OCI-LY7 (cell line): Measurements from ENCODE around the gene FAM72B. TPM values are rescaled to one million over a fixed set of nuclear protein-coding genes. Genes with fewer than 3 reads are reported as not detected.
"Not testable (repeated sequence)": the region's sequence is repeated elsewhere in the genome, so short reads cannot be mapped to it uniquely, and the experiment has no call there.

Source experiments
- BruUV-seq: library from RNA; stranded (reverse); fragments of 400-500 nt; replicated peaks from 2 replicates; lab custom pipeline; 2021; lab: Mats Ljungman, UMichigan
- CTCF ChIA-PET: fragments of 300-600 bp; sonication (Branson Sonifier 250); formaldehyde crosslinking; loops from one replicate; lab custom pipeline; 2022; ENCODE audit warnings: antibody characterized with exemption; ENCODE audit not compliant: unreplicated experiment; lab: Charles Lee
- POLR2A ChIA-PET: fragments of 300-600 bp; sonication (Branson Sonifier 250); formaldehyde crosslinking; loops from one replicate; lab custom pipeline; 2022; ENCODE audit warnings: antibody characterized with exemption; lab: Charles Lee
- DNase-seq: peaks from one replicate; pipeline ENCODE4 v3.0.0-alpha.2; 2015; ENCODE audit warnings: low spot score
- H2AFZ ChIP-seq: fragments of 200-600 bp; sonication (generic), shearing (Covaris generic); 2 replicates; pipeline ENCODE4 v1.6.1; 2014; ENCODE audit warnings: mild to moderate bottlenecking, antibody characterized with exemption, low read length, moderate library complexity
- H3K27ac ChIP-seq: fragments of 200-600 bp; sonication (generic); 2 replicates; pipeline ENCODE4 v1.5.1; 2014; ENCODE audit warnings: mixed run types, low read depth, mild to moderate bottlenecking, moderate library complexity, low read length, inconsistent platforms; ENCODE audit not compliant: poor library complexity, severe bottlenecking
- H3K36me3 ChIP-seq: fragments of 200-600 bp; sonication (generic); 2 replicates; pipeline ENCODE4 v1.6.1; 2014; ENCODE audit warnings: mild to moderate bottlenecking, antibody characterized with exemption, low read length, moderate library complexity, mixed read lengths; ENCODE audit not compliant: insufficient read depth
- H3K4me1 ChIP-seq: fragments of 200-600 bp; sonication (generic); 2 replicates; pipeline ENCODE4 v1.5.1; 2014; ENCODE audit warnings: mild to moderate bottlenecking, low read length; ENCODE audit not compliant: insufficient read depth, poor library complexity, severe bottlenecking
- H3K4me2 ChIP-seq: fragments of 200-600 bp; sonication (generic); 2 replicates; pipeline ENCODE4 v1.6.1; 2014; ENCODE audit warnings: mild to moderate bottlenecking, low read length
- H3K4me3 ChIP-seq: fragments of 200-600 bp; sonication (generic); 2 replicates; pipeline ENCODE4 v1.5.1; 2014; ENCODE audit warnings: mild to moderate bottlenecking, low read depth, low read length; ENCODE audit not compliant: poor library complexity, severe bottlenecking
- H3K79me2 ChIP-seq: fragments of 200-600 bp; sonication (generic); 2 replicates; pipeline ENCODE4 v1.6.1; 2016; ENCODE audit warnings: low read depth, mild to moderate bottlenecking, low read length, moderate library complexity, mixed read lengths; ENCODE audit not compliant: insufficient read depth
- H3K9me2 ChIP-seq: fragments of 200-600 bp; sonication (generic); 2 replicates; pipeline ENCODE4 v1.6.1; 2016; ENCODE audit warnings: mild to moderate bottlenecking, low read length, mixed read lengths; ENCODE audit not compliant: insufficient read depth
- H3K9me3 ChIP-seq: fragments of 200-600 bp; sonication (generic); 2 replicates; pipeline ENCODE4 v1.6.1; 2014; ENCODE audit warnings: mild to moderate bottlenecking, mixed run types, low read length, mixed read lengths
- H4K20me1 ChIP-seq: fragments of 200-600 bp; sonication (generic); 2 replicates; pipeline ENCODE4 v1.6.1; 2014; ENCODE audit warnings: mild to moderate bottlenecking, antibody characterized with exemption, low read length, moderate library complexity, mixed read lengths; ENCODE audit not compliant: insufficient read depth
- intact Hi-C: fragments of 100-400 bp; cut with micrococcal nuclease; formaldehyde crosslinking; loops from one replicate; pipeline ENCODE4 v1.10.0; 2022; ENCODE audit not compliant: unreplicated experiment
- total RNA-seq, 2 experiments: library from RNA; depleted of rRNA in 1 of 2; stranded (reverse); fragments of >200 nt in 1 of 2; shearing (Covaris generic) in 1 of 2; gene quantifications; 2 replicates each; pipeline ENCODE4 v1.2.3, GENCODE V29; 2014 to 2022

Gene FAM72B
- total RNA-seq, 2 experiments from 2014 or later, result 27.4 to 74.1 TPM

GRCh38 chr1:121213491-121213890 lies 29.4 kb upstream of the FAM72B start:
- H3K4me2 ChIP-seq, H3K4me1 ChIP-seq, BruUV-seq, POLR2A ChIA-PET, CTCF ChIA-PET, H3K9me2 ChIP-seq, H4K20me1 ChIP-seq, H3K9me3 ChIP-seq, H3K36me3 ChIP-seq, H3K27ac ChIP-seq, H3K4me3 ChIP-seq, DNase-seq, H2AFZ ChIP-seq, intact Hi-C loops, H3K79me2 ChIP-seq: not testable (repeated sequence)

GRCh38 chr1:121210778-121211177 lies 26.6 kb upstream of the FAM72B start:
- BruUV-seq, H3K4me1 ChIP-seq, H3K4me2 ChIP-seq, H3K9me2 ChIP-seq, H3K9me3 ChIP-seq, H2AFZ ChIP-seq, H3K79me2 ChIP-seq, H4K20me1 ChIP-seq, DNase-seq, H3K36me3 ChIP-seq, POLR2A ChIA-PET, H3K4me3 ChIP-seq, CTCF ChIA-PET, H3K27ac ChIP-seq, intact Hi-C loops: not testable (repeated sequence)

GRCh38 chr1:121208375-121208774 lies 24.2 kb upstream of the FAM72B start:
- H3K36me3 ChIP-seq, H3K9me3 ChIP-seq, DNase-seq, H3K9me2 ChIP-seq, H3K4me3 ChIP-seq, BruUV-seq, H3K4me2 ChIP-seq, CTCF ChIA-PET, H4K20me1 ChIP-seq, H3K79me2 ChIP-seq, H3K27ac ChIP-seq, intact Hi-C loops, H2AFZ ChIP-seq, H3K4me1 ChIP-seq, POLR2A ChIA-PET: not testable (repeated sequence)

GRCh38 chr1:121207328-121207727 lies 23.2 kb upstream of the FAM72B start:
- H3K36me3 ChIP-seq, CTCF ChIA-PET, H2AFZ ChIP-seq, H3K4me2 ChIP-seq, H3K27ac ChIP-seq, H3K4me3 ChIP-seq, BruUV-seq, H4K20me1 ChIP-seq, H3K79me2 ChIP-seq, POLR2A ChIA-PET, H3K9me3 ChIP-seq, H3K4me1 ChIP-seq, intact Hi-C loops, DNase-seq, H3K9me2 ChIP-seq: not testable (repeated sequence)

- DNase-seq, H3K36me3 ChIP-seq, H3K27ac ChIP-seq, H3K4me3 ChIP-seq, BruUV-seq, POLR2A ChIA-PET, H3K4me1 ChIP-seq, H3K4me2 ChIP-seq, H3K9me2 ChIP-seq, intact Hi-C loops, H3K9me3 ChIP-seq, H4K20me1 ChIP-seq, CTCF ChIA-PET, H3K79me2 ChIP-seq, H2AFZ ChIP-seq: not testable (repeated sequence)
These were observed 21.9 kb upstream of the FAM72B start for GRCh38 chr1:121205786-121206711.

- H3K9me2 ChIP-seq, DNase-seq, intact Hi-C loops, H3K27ac ChIP-seq, BruUV-seq, H4K20me1 ChIP-seq, H3K4me3 ChIP-seq, H2AFZ ChIP-seq, H3K36me3 ChIP-seq, CTCF ChIA-PET, H3K4me2 ChIP-seq, H3K4me1 ChIP-seq, H3K79me2 ChIP-seq, H3K9me3 ChIP-seq, POLR2A ChIA-PET: not testable (repeated sequence)
These were observed 18.8 kb upstream of the FAM72B start for GRCh38 chr1:121202986-121203385.
